ENCODE results near the gene COL5A2. TPM values are rescaled to one million over a fixed set of nuclear protein-coding genes. Genes with fewer than 3 reads are reported as not detected.

The COL5A2 gene
- total RNA-seq, 1 donor from 2014 or later, result 29.8 TPM

DNA sequence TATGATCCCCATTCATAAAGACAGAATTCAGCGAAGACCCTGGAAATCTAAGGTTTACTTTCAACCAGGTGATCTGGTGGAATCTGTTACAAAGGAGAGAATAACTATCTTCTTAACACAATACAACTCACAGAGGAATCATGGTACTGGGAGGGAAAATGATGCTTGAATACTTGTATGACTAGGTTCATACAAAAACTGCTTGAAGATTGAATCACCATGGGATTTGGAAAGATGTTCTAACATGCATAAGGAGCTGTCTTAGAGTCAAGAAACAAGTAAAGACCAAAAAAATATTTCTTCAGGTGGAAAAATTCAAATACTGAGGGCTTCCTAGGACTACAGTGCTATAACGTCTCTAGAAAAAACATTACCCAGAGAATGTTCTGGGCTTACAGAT, 32.2 kb downstream of the COL5A2 start:
- H3K4me1 ChIP-seq, result no peaks in the 10 kb centered on the region
- H3K27ac ChIP-seq, result no peak overlapping the region
- H3K36me3 ChIP-seq, result no peaks in the 10 kb centered on the region
- DNase-seq (no peak), ATAC-seq (no peak)
- H3K4me3 ChIP-seq, result no peak overlapping the region
- no peaks in the 10 kb centered on the region for H3K27me3 ChIP-seq
- no peaks in the 10 kb centered on the region for H3K9me3 ChIP-seq
- intact Hi-C loops (cut with DNase I), result no loop called here
- TF ChIP-seq, protein P1, sequence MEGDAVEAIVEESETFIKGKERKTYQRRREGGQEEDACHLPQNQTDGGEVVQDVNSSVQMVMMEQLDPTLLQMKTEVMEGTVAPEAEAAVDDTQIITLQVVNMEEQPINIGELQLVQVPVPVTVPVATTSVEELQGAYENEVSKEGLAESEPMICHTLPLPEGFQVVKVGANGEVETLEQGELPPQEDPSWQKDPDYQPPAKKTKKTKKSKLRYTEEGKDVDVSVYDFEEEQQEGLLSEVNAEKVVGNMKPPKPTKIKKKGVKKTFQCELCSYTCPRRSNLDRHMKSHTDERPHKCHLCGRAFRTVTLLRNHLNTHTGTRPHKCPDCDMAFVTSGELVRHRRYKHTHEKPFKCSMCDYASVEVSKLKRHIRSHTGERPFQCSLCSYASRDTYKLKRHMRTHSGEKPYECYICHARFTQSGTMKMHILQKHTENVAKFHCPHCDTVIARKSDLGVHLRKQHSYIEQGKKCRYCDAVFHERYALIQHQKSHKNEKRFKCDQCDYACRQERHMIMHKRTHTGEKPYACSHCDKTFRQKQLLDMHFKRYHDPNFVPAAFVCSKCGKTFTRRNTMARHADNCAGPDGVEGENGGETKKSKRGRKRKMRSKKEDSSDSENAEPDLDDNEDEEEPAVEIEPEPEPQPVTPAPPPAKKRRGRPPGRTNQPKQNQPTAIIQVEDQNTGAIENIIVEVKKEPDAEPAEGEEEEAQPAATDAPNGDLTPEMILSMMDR (IDR thresholded peaks at IDR 0.05), result no peak

DNA sequence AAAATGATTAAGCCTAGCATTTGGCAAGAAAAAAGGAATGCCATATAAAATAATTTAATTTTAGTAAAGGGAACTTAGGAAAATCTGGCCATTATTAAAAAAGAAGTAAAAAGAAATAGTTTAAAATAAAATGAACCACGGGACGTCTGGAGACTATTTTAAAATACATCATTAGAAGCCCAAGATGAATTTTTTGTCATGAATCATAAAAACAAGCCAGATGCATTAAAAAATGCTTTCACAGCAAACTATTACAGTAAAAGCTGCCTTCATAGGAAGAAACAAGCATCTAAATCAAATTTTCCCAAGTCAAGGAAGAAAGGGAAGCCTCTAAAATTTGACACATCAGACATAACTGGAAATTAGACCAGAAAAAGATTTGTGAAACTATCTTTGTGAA, 33.0 kb downstream of the COL5A2 start:
- H3K36me3 ChIP-seq, result no peaks in the 10 kb centered on the region
- ATAC-seq (no peak), DNase-seq (no peak)
- no peaks in the 10 kb centered on the region for H3K27me3 ChIP-seq
- H3K4me1 ChIP-seq, result no peaks in the 10 kb centered on the region
- no peaks in the 10 kb centered on the region for H3K9me3 ChIP-seq
- H3K27ac ChIP-seq, result no peak overlapping the region
- TF ChIP-seq, protein P1 (IDR thresholded peaks at IDR 0.05), result no peak
- H3K4me3 ChIP-seq, result no peak overlapping the region
- intact Hi-C loops (cut with DNase I), result no loop called here

DNA sequence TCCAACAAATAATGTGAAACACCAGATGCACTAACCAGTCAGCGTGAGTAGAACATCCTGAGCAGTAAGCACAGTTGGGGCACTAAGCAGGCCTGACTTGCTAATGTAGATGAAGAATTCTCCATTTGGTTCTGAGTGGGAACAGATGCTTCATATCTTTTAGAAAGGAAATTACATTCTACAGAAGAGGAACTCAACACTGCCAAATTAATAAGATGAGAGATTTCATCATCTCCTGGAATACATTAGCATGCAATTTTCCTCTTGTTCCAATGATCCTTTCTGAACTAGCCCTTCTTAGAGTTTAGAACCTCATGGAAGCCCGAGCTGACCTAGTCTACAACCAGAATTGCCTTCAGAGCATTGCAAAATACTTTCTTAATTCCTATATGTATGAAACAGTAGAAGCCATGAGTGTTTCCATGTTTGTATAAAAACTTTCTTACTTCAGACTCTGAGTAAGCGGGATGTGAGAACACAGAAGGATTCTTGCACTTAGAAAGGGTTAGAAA, 34.8 kb downstream of the COL5A2 start:
- no peaks in the 10 kb centered on the region for H3K4me1 ChIP-seq
- no peak overlapping the region for H3K4me3 ChIP-seq
- intact Hi-C loops (cut with DNase I), result no loop called here
- TF ChIP-seq, protein P1 (IDR thresholded peaks at IDR 0.05), result no peak
- no peak overlapping the region for H3K27ac ChIP-seq
- H3K9me3 ChIP-seq, result no peaks in the 10 kb centered on the region
- DNase-seq (no peak), ATAC-seq (no peak)
- no peaks in the 10 kb centered on the region for H3K27me3 ChIP-seq
- H3K36me3 ChIP-seq, result no peaks in the 10 kb centered on the region

DNA sequence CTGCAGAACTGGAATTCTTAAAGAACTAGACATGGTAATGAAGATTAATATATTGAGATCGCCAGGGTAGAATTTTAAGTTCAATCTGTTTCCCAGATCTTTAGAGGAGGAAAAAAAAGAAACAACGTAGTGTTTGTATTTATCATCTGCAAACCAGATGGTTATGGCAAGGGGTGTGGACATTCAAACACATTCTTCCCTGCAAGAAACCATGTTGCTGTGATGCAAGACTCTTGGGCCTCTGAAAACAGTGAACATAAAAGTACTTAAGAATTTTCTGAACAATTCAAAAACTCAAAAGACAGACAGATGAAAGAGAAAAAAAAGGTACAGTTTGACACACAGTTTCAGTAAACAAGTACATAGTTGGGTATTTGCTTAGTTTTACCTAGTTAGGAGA, 35.6 kb downstream of the COL5A2 start:
- Histone ChIP-seq H3K36me3 (no peaks in the 10 kb centered on the region), H3K27me3 (no peaks in the 10 kb centered on the region), H3K4me3 (no peak overlapping the region), H3K4me1 (no peaks in the 10 kb centered on the region), H3K27ac (no peak overlapping the region), H3K9me3 (no peaks in the 10 kb centered on the region)
- ATAC-seq (no peak), DNase-seq (no peak)
- TF ChIP-seq, protein P1 (IDR thresholded peaks at IDR 0.05), result no peak
- intact Hi-C loops (cut with DNase I), result no loop called here

DNA sequence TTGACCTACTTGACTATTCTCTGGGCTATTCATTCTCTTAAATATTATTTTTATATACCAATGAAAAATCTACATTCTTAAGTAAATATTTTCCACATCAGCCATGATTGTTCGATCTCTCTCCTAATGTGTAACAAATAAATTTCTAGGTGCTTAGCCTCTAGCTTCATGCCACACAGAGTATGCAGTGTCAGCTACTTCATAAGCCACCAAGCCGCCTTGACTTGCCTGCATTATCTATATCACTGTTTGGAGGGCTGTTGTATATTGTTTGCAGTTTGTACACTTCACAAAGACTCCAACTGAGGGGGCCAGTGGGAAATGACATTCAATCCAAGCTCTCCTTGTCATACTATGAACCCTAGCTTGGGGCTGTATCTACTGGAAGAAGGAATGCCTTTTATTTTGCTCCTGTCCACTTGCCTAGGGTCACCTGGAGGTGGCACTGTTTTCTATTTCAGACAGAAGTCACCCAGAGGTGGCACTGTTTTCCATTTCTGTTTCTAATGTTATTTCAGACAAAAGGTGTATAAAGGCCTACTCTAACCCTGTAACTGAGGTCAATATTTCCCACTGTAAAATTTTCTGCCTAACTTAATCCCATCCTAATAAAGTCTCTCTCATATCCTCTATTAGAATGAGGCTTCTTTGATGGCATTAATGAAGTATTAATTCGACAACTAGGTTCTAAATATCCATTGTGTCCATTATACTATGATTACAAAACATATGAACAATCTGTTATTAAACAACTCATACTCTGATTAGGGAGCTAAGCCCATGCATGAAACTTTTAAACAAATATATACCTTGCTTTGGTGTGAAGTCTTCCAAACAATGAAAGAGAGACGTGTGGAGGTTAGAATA, 36.4 kb downstream of the COL5A2 start:
- DNase-seq (no peak), ATAC-seq (peak; percentile 89)
- no peaks in the 10 kb centered on the region for H3K27me3 ChIP-seq
- intact Hi-C loops (cut with DNase I), result no loop called here
- H3K9me3 ChIP-seq, result no peaks in the 10 kb centered on the region
- H3K36me3 ChIP-seq, result no peaks in the 10 kb centered on the region
- H3K27ac ChIP-seq, result no peak overlapping the region
- H3K4me3 ChIP-seq, result no peak overlapping the region
- TF ChIP-seq, protein P1 (IDR thresholded peaks at IDR 0.05), result peak; percentile 61
- no peaks in the 10 kb centered on the region for H3K4me1 ChIP-seq

All from upper lobe of right lung (tissue), 1 donor.